Loucy (cell line): ENCODE data around the gene LCT.

ENCODE experiments used
- EZH2phosphoT487 ChIP-seq: fragments of 200-600 bp; IDR thresholded peaks from 2 replicates; pipeline ENCODE4 v1.6.1; 2018; ENCODE audit warnings: antibody characterized with exemption, mild to moderate bottlenecking, moderate library complexity, borderline replicate concordance
- TF ChIP-seq, protein P1 (sequence below): fragments of 200-600 bp; sonication (generic); conservative IDR thresholded peaks from 2 replicates; pipeline ENCODE4 v1.5.1; 2014; ENCODE audit warnings: mild to moderate bottlenecking, antibody characterized with exemption, low read length

DNA sequence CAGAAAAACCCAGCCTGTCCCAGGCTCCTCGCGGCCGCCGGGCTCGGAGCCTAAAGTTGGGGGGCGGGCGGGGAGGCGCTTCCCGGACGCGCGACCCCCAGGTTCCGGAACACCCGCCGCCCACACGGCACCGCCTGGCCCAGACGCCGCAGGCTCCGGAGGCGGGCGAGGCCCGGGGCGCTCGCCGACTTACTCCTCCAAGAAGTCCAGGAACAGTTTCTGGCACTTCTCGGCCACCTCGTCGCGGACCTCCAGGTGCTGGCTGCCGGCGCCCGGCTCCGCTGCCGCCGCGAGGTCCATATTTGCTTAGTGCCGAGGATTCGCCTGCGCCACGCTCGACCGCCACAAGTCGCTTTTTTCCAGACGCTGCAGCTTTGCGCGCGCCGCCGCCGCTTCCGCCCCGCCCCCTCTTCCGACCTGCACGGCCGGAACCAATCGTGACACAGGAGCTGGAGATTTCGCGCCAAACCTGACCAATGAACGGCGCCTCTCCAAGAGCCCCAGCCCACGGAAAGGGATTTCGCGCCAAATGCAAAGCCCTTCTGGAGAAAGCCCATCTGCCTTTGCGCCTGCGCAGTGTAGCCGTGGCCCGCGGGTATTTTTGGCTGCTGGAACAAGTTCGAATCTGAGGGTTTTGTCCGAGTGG is 39.2 kb upstream of the LCT start, which contains the start of gene MCM6:
- TF ChIP-seq, protein P1, sequence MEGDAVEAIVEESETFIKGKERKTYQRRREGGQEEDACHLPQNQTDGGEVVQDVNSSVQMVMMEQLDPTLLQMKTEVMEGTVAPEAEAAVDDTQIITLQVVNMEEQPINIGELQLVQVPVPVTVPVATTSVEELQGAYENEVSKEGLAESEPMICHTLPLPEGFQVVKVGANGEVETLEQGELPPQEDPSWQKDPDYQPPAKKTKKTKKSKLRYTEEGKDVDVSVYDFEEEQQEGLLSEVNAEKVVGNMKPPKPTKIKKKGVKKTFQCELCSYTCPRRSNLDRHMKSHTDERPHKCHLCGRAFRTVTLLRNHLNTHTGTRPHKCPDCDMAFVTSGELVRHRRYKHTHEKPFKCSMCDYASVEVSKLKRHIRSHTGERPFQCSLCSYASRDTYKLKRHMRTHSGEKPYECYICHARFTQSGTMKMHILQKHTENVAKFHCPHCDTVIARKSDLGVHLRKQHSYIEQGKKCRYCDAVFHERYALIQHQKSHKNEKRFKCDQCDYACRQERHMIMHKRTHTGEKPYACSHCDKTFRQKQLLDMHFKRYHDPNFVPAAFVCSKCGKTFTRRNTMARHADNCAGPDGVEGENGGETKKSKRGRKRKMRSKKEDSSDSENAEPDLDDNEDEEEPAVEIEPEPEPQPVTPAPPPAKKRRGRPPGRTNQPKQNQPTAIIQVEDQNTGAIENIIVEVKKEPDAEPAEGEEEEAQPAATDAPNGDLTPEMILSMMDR = no peak
- no peak for TF ChIP-seq EZH2phosphoT487
